ENCODE data around the gene PRICKLE3.

GRCh38 chrX:49191574-49192011 lies 5.4 kb upstream of the PRICKLE3 start:
- TF ChIP-seq CTCF (IDR thresholded peaks at IDR 0.05) = no peak
- TF ChIP-seq POLR2A (IDR thresholded peaks at IDR 0.05) = no peak
